Measurements from ENCODE around the gene PCDH15. TPM values are rescaled to one million over a fixed set of nuclear protein-coding genes. Genes with fewer than 3 reads are reported as not detected.
"Not testable (repeated sequence)": the region's sequence is repeated elsewhere in the genome, so short reads cannot be mapped to it uniquely, and the experiment has no call there.

The PCDH15 gene
- total RNA-seq, 1 donor from 2014 or later = 2.1 TPM

DNA sequence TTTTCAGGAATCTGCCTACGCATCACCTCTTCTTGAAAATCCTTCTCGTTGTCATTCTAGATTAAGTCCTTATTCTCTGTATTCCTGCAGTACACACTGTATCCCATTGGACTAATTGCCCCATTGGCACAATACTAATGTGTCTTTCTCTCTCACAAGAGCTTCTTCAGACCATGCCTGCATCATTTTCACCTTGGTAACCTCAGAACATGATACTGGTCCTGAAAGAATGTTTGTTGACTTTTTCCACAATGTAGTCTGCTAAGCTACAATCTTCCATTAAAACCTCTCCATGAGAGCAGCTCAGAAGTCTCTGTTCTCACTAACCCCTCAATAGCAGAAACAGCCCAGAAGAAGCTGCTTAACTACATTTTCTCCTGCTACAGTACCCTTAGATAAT lies 270.7 kb downstream of the PCDH15 start:
- Histone ChIP-seq H3K36me3 (no peaks in the 10 kb centered on the region), H3K4me1 (no peaks in the 10 kb centered on the region), H3K4me3 (no peak overlapping the region), H3K27me3 (ENCODE audit: low read depth) (no peaks in the 10 kb centered on the region), H3K27ac (no peak overlapping the region), H3K9me3 (no peaks in the 10 kb centered on the region)
- DNase-seq (no peak), ATAC-seq (no peak)
- TF ChIP-seq CTCF (IDR thresholded peaks at IDR 0.05) = no peak
- intact Hi-C loops (cut with DNase I) = no loop called here

DNA sequence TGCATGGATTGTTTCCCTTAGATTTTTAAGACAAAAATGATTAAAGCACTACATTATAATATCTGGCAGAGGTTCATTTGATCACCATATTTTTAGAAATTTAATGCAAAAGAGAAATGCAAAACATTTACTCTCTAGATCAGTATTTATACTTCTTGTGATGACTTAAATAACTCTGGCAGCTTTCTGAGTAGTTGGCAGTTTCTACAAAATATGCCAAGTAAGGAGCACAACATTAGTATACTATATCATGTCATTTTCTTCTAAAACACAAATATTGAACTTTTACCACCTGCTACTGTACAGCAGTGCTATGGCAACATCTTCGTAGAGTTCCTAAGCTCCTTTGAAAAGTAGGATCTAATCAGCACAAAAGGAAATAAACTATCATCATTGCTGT lies 275.2 kb downstream of the PCDH15 start:
- DNase-seq (no peak), ATAC-seq (no peak)
- no peak overlapping the region for H3K27ac ChIP-seq
- H3K9me3 ChIP-seq = no peaks in the 10 kb centered on the region
- H3K36me3 ChIP-seq = no peaks in the 10 kb centered on the region
- no peak overlapping the region for H3K4me3 ChIP-seq
- no peaks in the 10 kb centered on the region for H3K4me1 ChIP-seq
- no peak for TF ChIP-seq CTCF (IDR thresholded peaks at IDR 0.05)
- no peaks in the 10 kb centered on the region for H3K27me3 ChIP-seq (ENCODE audit: low read depth)
- intact Hi-C loops (cut with DNase I) = no loop called here

DNA sequence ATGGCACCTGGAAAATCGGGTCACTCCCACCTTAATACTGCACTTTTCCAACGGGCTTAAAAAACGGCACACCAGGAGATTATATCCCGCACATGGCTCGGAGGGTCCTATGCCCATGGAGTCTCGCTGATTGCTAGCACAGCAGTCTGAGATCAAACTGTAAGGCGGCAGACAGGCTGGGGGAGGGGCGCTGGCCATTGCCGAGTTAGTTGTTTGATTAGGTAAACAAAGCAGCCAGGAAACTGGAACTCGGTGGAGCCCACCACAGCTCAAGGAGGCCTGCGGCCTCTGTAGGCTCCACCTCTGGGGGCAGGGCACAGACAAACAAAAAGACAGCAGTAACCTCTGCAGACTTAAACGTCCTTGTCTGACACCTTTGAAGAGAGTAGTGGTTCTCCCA lies 285.8 kb downstream of the PCDH15 start:
- DNase-seq; H3K27ac ChIP-seq; ATAC-seq; intact Hi-C loops (cut with DNase I); H3K9me3 ChIP-seq; H3K36me3 ChIP-seq; H3K4me1 ChIP-seq; H3K27me3 ChIP-seq (ENCODE audit: low read depth); H3K4me3 ChIP-seq: not testable (repeated sequence)

DNA sequence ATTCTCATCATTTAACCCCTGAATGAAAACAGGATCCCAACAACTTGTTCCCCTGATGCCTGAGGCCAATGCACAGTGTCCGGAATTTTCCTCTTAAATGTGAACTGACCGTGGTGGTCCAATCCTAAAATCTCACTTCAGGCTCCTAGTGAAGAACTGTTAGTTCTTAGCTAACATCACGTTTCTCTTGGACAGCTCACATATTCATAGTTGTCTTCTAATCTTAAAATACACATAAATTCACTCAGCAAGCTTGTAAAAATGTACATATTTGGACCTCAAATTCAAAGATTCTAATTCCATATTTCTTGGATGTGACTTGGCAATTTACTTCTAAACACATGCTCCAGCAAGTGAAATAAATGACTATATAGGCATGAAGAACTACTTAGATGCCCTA lies 297.2 kb downstream of the PCDH15 start:
- no peaks in the 10 kb centered on the region for H3K36me3 ChIP-seq
- H3K4me1 ChIP-seq = no peaks in the 10 kb centered on the region
- no peak for ATAC-seq
- TF ChIP-seq CTCF (IDR thresholded peaks at IDR 0.05) = no peak
- H3K4me3 ChIP-seq = no peak overlapping the region
- H3K27me3 ChIP-seq (ENCODE audit: low read depth) = no peaks in the 10 kb centered on the region
- no peak for DNase-seq
- intact Hi-C loops (cut with DNase I) = no loop called here
- H3K9me3 ChIP-seq = no peaks in the 10 kb centered on the region
- no peak overlapping the region for H3K27ac ChIP-seq

GRCh38 chr10:54501929-54502328 lies 299.1 kb downstream of the PCDH15 start:
- intact Hi-C loops (cut with DNase I) = no loop called here
- Histone ChIP-seq H3K27me3 (ENCODE audit: low read depth) (no peaks in the 10 kb centered on the region), H3K36me3 (no peaks in the 10 kb centered on the region), H3K27ac (no peak overlapping the region), H3K9me3 (no peaks in the 10 kb centered on the region), H3K4me3 (no peak overlapping the region), H3K4me1 (no peaks in the 10 kb centered on the region)
- DNase-seq (no peak), ATAC-seq (no peak)
- no peak for TF ChIP-seq CTCF (IDR thresholded peaks at IDR 0.05)

GRCh38 chr10:54496852-54497251 lies 304.2 kb downstream of the PCDH15 start:
- Histone ChIP-seq H3K4me3 (no peak overlapping the region), H3K4me1 (no peaks in the 10 kb centered on the region), H3K27ac (no peak overlapping the region), H3K36me3 (no peaks in the 10 kb centered on the region), H3K27me3 (ENCODE audit: low read depth) (no peaks in the 10 kb centered on the region), H3K9me3 (no peaks in the 10 kb centered on the region)
- no peak for ATAC-seq
- intact Hi-C loops (cut with DNase I) = no loop called here
- no peak for DNase-seq
- no peak for TF ChIP-seq CTCF (IDR thresholded peaks at IDR 0.05)
